Left ventricle myocardium inferior (tissue), 1 donor: ENCODE data around the gene PPP1R12B. TPM values are rescaled to one million over a fixed set of nuclear protein-coding genes. Genes with fewer than 3 reads are reported as not detected.
A peak's percentile ranks its signal among the peaks of the same experiment; 100 is the strongest.

Experiments
- DNase-seq: peaks from one replicate; pipeline ENCODE4 v3.0.0-alpha.2; 2020
- H3K27ac ChIP-seq: fragments of 200-600 bp; replicated peaks from 2 replicates; pipeline ENCODE4 v1.8.0; 2021
- H3K27me3 ChIP-seq: fragments of 200-600 bp; 2 replicates; pipeline ENCODE4 v1.8.0; 2021; ENCODE audit warnings: low read depth
- H3K36me3 ChIP-seq: fragments of 200-600 bp; 2 replicates; pipeline ENCODE4 v1.8.0; 2021
- H3K4me1 ChIP-seq: fragments of 200-600 bp; 2 replicates; pipeline ENCODE4 v1.8.0; 2021
- H3K4me3 ChIP-seq: fragments of 200-600 bp; 2 replicates; pipeline ENCODE4 v1.8.0; 2021; ENCODE audit warnings: mild to moderate bottlenecking, moderate library complexity
- H3K9me3 ChIP-seq: fragments of 200-600 bp; replicated peaks from 2 replicates; pipeline ENCODE4 v1.8.0; 2021
- CTCF ChIP-seq: fragments of 200-600 bp; IDR thresholded peaks from 2 replicates; pipeline ENCODE4 v1.8.0; 2021; ENCODE audit warnings: antibody characterized with exemption, mild to moderate bottlenecking, borderline replicate concordance
- intact Hi-C: fragments of 100-400 bp; cut with micrococcal nuclease; formaldehyde crosslinking; loops from one replicate; pipeline ENCODE4 v1.11.0; 2022
- total RNA-seq: library from RNA; stranded (reverse); fragmentation: NEBNext Ultra II Directional; extraction: Animal tissue kit (Norgen Biotek cat#: 25700); gene quantifications from one replicate; pipeline ENCODE4 v1.2.1, GENCODE V29; 2021
- donor health status: DM: no; HTN: yes; CAD: no; lungs with severe emphysema.

The PPP1R12B gene
- total RNA-seq, 1 donor from 2014 or later, result 706 TPM

GRCh38 chr1:202561240-202561639, 212.7 kb downstream of the PPP1R12B start:
- Histone ChIP-seq H3K4me1 (peaks cover 99% of the 10 kb centered on the region), H3K9me3 (no peaks in the 10 kb centered on the region), H3K36me3 (peaks cover 39% of the 10 kb centered on the region), H3K27me3 (no peaks in the 10 kb centered on the region), H3K27ac (peak overlapping the region; percentile 1), H3K4me3 (no peak overlapping the region)
- DNase-seq, result no peak
- no peak for TF ChIP-seq CTCF
- intact Hi-C loops, result no loop called here

GRCh38 chr1:202561726-202562443, 213.4 kb downstream of the PPP1R12B start:
- Histone ChIP-seq H3K4me3 (no peak overlapping the region), H3K4me1 (peaks cover 99% of the 10 kb centered on the region), H3K27me3 (no peaks in the 10 kb centered on the region), H3K27ac (peak overlapping the region; percentile 20), H3K9me3 (no peaks in the 10 kb centered on the region), H3K36me3 (peaks cover 44% of the 10 kb centered on the region)
- TF ChIP-seq CTCF, result peak; percentile 19
- intact Hi-C loops, result no loop called here
- no peak for DNase-seq

- no peak for TF ChIP-seq CTCF
- peaks cover 99% of the 10 kb centered on the region for H3K4me1 ChIP-seq
- no peaks in the 10 kb centered on the region for H3K9me3 ChIP-seq
- no peak overlapping the region for H3K4me3 ChIP-seq
- peaks cover 51% of the 10 kb centered on the region for H3K36me3 ChIP-seq
- H3K27ac ChIP-seq, result peak overlapping the region; percentile 20
- no peaks in the 10 kb centered on the region for H3K27me3 ChIP-seq
- intact Hi-C loops, result no loop called here
- DNase-seq, result no peak
These were observed 214.1 kb downstream of the PPP1R12B start for GRCh38 chr1:202562444-202563060.

- TF ChIP-seq CTCF, result no peak
- H3K4me1 ChIP-seq, result peaks cover 99% of the 10 kb centered on the region
- no peak for DNase-seq
- H3K36me3 ChIP-seq, result peaks cover 61% of the 10 kb centered on the region
- intact Hi-C loops, result no loop called here
- no peaks in the 10 kb centered on the region for H3K9me3 ChIP-seq
- no peak overlapping the region for H3K4me3 ChIP-seq
- peak overlapping the region; percentile 20 for H3K27ac ChIP-seq
- no peaks in the 10 kb centered on the region for H3K27me3 ChIP-seq
These were observed 215.3 kb downstream of the PPP1R12B start for GRCh38 chr1:202563818-202564217.

GRCh38 chr1:202564958-202565495, 216.5 kb downstream of the PPP1R12B start:
- Histone ChIP-seq H3K27ac (peak overlapping the region; percentile 32), H3K9me3 (no peaks in the 10 kb centered on the region), H3K27me3 (no peaks in the 10 kb centered on the region), H3K36me3 (peaks cover 74% of the 10 kb centered on the region), H3K4me3 (no peak overlapping the region), H3K4me1 (peaks cover 99% of the 10 kb centered on the region)
- DNase-seq, result no peak
- intact Hi-C loops, result no loop called here
- TF ChIP-seq CTCF, result no peak
